Endothelial cell of umbilical vein (primary cell): ENCODE data around the gene NPIPA2. TPM values are rescaled to one million over a fixed set of nuclear protein-coding genes. Genes with fewer than 3 reads are reported as not detected.
"Not testable (repeated sequence)": the region's sequence is repeated elsewhere in the genome, so short reads cannot be mapped to it uniquely, and the experiment has no call there.

ENCODE experiments used
- BruUV-seq: library from RNA; stranded (reverse); fragments of 400-500 nt; replicated peaks from 2 replicates; lab custom pipeline; 2021; lab: Mats Ljungman, UMichigan
- CTCF ChIA-PET: fragments of 300-600, 350-600 bp; sonication (Branson Sonifier 250); formaldehyde crosslinking; loops from one replicate; lab custom pipeline; 2021; ENCODE audit warnings: antibody characterized with exemption, inconsistent platforms; lab: Charles Lee
- POLR2A ChIA-PET: fragments of 300-600, 350-600 bp; sonication (Branson Sonifier 250); formaldehyde crosslinking; loops from one replicate; lab custom pipeline; 2021; ENCODE audit warnings: antibody characterized with exemption, inconsistent platforms; lab: Charles Lee
- DNase-seq: peaks from one replicate; pipeline ENCODE4 v3.0.0-alpha.2; 2011; ENCODE audit warnings: low read depth, low spot score
- FAIRE-seq: peaks from 2 replicates; lab custom pipeline; 2011; peaks lifted over from hg19 to GRCh38; lab: Jason Lieb, UNC
- H2AFZ ChIP-seq: 2 replicates; pipeline ENCODE4 v1.6.0; 2012; ENCODE audit warnings: low read depth, low read length, control low read depth, inconsistent platforms
- H3K27ac ChIP-seq: 2 replicates; pipeline ENCODE4 v1.5.1; 2011; ENCODE audit warnings: low read depth, mild to moderate bottlenecking, control low read depth, low read length, moderate library complexity; ENCODE audit not compliant: insufficient read depth
- H3K27me3 ChIP-seq, 2 experiments: 2 replicates each; pipeline versions ENCODE4 v1.6.0 to v1.6.1; 2011; ENCODE audit warnings: low read length in 2 of 2, mixed read lengths in 1 of 2; ENCODE audit not compliant: control insufficient read depth in 2 of 2, insufficient read depth in 2 of 2
- H3K36me3 ChIP-seq, 2 experiments: 2 replicates in 1 of 2; 3 replicates in 1 of 2; pipeline ENCODE4 v1.5.1; 2011; ENCODE audit warnings: low read length in 2 of 2, mild to moderate bottlenecking in 1 of 2, moderate library complexity in 1 of 2; ENCODE audit not compliant: control insufficient read depth in 2 of 2, insufficient read depth in 2 of 2; ENCODE audit errors: extremely low read depth in 1 of 2
- H3K4me1 ChIP-seq: 3 replicates; pipeline ENCODE4 v1.5.1; 2011; ENCODE audit warnings: mild to moderate bottlenecking, low read length; ENCODE audit not compliant: control insufficient read depth, insufficient read depth; ENCODE audit errors: extremely low read depth
- H3K4me2 ChIP-seq: 2 replicates; pipeline ENCODE4 v1.6.1; 2011; ENCODE audit warnings: low read length, control low read depth, mixed read lengths; ENCODE audit not compliant: insufficient read depth
- H3K4me3 ChIP-seq, 3 experiments: fragments of 200-600 bp in 1 of 3; sonication (generic), shearing (Covaris generic) in 1 of 3; replicated peaks in 1 of 3; 2 replicates each; pipeline ENCODE4 v1.5.1; 2011 to 2016; ENCODE audit warnings: control low read depth in 3 of 3, low read length in 3 of 3, mild to moderate bottlenecking in 2 of 3, inconsistent platforms in 1 of 3, low read depth in 1 of 3, moderate library complexity in 1 of 3; ENCODE audit not compliant: insufficient read depth in 1 of 3
- H3K79me2 ChIP-seq: 2 replicates; pipeline ENCODE4 v1.6.0; 2012; ENCODE audit warnings: low read length, inconsistent platforms; ENCODE audit not compliant: control insufficient read depth, insufficient read depth
- H3K9ac ChIP-seq: replicated peaks from 2 replicates; pipeline ENCODE3; 2011; ENCODE audit warnings: low read length, control low read depth; ENCODE audit not compliant: insufficient read depth; ENCODE audit errors: extremely low read depth
- H3K9me1 ChIP-seq: replicated peaks from 3 replicates; pipeline ENCODE4 v1.6.0; 2011; ENCODE audit warnings: mild to moderate bottlenecking, low read length; ENCODE audit not compliant: control insufficient read depth, insufficient read depth; ENCODE audit errors: extremely low read depth
- H3K9me3 ChIP-seq: replicated peaks from 2 replicates; pipeline ENCODE4 v1.5.1; 2012; ENCODE audit warnings: low read length, inconsistent platforms; ENCODE audit not compliant: control insufficient read depth, insufficient read depth
- H4K20me1 ChIP-seq: replicated peaks from 2 replicates; pipeline ENCODE3; 2011; ENCODE audit warnings: mild to moderate bottlenecking, low read length; ENCODE audit not compliant: control insufficient read depth, insufficient read depth; ENCODE audit errors: extremely low read depth
- dilution Hi-C: fragments of 300-500 bp; cut with MboI; formaldehyde crosslinking; loops from one replicate; pipeline ENCODE4 v1.15.0; 2019; ENCODE audit warnings: low sequenced_read_pairs; ENCODE audit not compliant: extremely low pct_ligation_motif_present
- intact Hi-C: fragments of 100-400 bp; cut with micrococcal nuclease; formaldehyde crosslinking; loops from one replicate; pipeline ENCODE4 v1.10.0; 2022
- polyA plus RNA-seq, 4 experiments: library from polyadenylated mRNA; depleted of rRNA in 3 of 4; stranded (reverse) in 3 of 4; unstranded in 1 of 4; fragments of >200 nt; gene quantifications; 2 replicates each; pipeline versions ENCODE4 v1.2.1 to v1.2.3, GENCODE V29; 2011 to 2012; ENCODE audit warnings: missing spikeins in 1 of 4
- total RNA-seq: library from RNA; stranded (reverse); gene quantifications from 2 replicates; pipeline ENCODE4 v1.2.3, GENCODE V29; 2021

The NPIPA2 gene
- total and polyA plus RNA-seq, 2 donors (not counting 3 experiments of a cell fraction or from before 2014, with no cell fraction given), result 1.1 to 6.9 TPM

DNA sequence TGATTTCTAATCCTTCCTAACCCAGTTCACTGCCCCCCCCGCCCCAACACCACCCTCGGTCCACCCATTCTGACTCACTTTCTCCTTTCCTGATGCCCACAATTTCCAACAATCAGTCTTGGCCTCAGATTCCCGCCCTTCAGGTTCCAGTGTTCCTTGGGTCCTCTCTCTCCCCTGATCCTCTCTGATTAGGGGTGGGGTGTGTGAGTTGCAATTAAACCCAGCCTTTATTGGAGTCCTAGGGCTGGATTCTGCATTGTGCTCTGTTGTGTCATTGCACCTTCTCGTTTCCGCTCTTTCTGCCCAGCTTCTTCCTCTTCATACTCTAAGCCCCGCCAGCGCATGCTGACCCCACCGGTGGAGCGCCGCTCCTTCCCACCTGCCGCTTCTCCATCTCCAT is 539 bp upstream of the NPIPA2 start:
- H3K9ac ChIP-seq, BruUV-seq, H3K4me1 ChIP-seq, POLR2A ChIA-PET, H3K4me2 ChIP-seq, H3K27me3 ChIP-seq, H2AFZ ChIP-seq, H3K36me3 ChIP-seq, H4K20me1 ChIP-seq, DNase-seq, dilution Hi-C loops, FAIRE-seq, H3K79me2 ChIP-seq, intact Hi-C loops, H3K9me1 ChIP-seq, H3K27ac ChIP-seq, CTCF ChIA-PET, H3K4me3 ChIP-seq, H3K9me3 ChIP-seq: not testable (repeated sequence)

GRCh38 chr16:14773654-14774053 is 31.3 kb downstream of the NPIPA2 start:
- H3K36me3 ChIP-seq, H3K4me3 ChIP-seq, dilution Hi-C loops, H3K4me1 ChIP-seq, POLR2A ChIA-PET, H3K79me2 ChIP-seq, H3K9ac ChIP-seq, DNase-seq, H3K9me3 ChIP-seq, H4K20me1 ChIP-seq, BruUV-seq, H3K27me3 ChIP-seq, H3K9me1 ChIP-seq, CTCF ChIA-PET, intact Hi-C loops, H2AFZ ChIP-seq, H3K27ac ChIP-seq, FAIRE-seq, H3K4me2 ChIP-seq: not testable (repeated sequence)

DNA sequence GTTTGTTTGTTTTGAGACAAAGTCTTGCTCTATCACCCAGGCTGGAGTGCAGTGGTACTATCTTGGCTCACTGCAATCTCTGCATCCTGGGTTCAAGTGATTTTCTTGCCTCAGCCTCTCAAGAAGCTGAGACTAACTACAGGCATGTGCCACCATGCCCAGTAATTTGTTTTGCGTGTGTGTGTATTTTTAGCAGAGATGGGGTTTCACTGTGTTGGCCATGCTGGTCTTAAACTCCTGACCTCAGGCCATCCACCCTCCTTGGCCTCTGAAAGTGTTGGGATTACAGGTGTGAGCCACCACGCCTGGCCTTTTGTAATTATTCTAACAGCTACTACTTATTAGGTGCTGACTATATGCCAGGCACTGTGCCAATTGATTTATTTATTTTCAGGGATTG is 33.3 kb downstream of the NPIPA2 start:
- H3K27ac ChIP-seq, intact Hi-C loops, dilution Hi-C loops, H3K36me3 ChIP-seq, H3K9ac ChIP-seq, H3K79me2 ChIP-seq, H3K4me2 ChIP-seq, BruUV-seq, H3K27me3 ChIP-seq, FAIRE-seq, H2AFZ ChIP-seq, POLR2A ChIA-PET, H3K9me1 ChIP-seq, DNase-seq, H3K4me1 ChIP-seq, CTCF ChIA-PET, H3K9me3 ChIP-seq, H3K4me3 ChIP-seq, H4K20me1 ChIP-seq: not testable (repeated sequence)

DNA sequence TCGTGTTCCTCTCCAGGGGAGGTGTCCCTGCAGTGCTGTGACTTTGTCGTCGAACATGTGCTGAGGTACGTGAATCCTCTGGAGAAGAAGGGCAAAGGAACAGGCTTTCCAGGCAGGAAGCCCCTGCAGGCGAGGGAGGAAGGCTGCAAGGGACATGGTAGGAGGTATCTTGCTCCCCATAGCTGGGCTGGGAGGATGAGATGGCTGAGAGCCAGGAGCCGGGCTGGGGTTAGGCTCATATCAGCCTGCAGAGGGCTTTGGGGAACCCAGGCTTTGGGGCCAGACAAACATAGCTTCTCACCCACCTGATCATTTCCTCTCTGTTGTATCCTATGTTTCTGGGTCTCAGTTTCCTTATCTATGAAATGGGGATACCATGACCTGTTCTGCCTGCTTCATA is 34.4 kb downstream of the NPIPA2 start:
- H3K36me3 ChIP-seq, H3K27me3 ChIP-seq, CTCF ChIA-PET, H3K4me2 ChIP-seq, DNase-seq, H4K20me1 ChIP-seq, H3K9me1 ChIP-seq, dilution Hi-C loops, H3K4me3 ChIP-seq, BruUV-seq, H3K79me2 ChIP-seq, H3K9ac ChIP-seq, POLR2A ChIA-PET, FAIRE-seq, H3K9me3 ChIP-seq, H3K4me1 ChIP-seq, H3K27ac ChIP-seq, H2AFZ ChIP-seq, intact Hi-C loops: not testable (repeated sequence)
